Measurements from ENCODE around the gene LLGL1.

DNA sequence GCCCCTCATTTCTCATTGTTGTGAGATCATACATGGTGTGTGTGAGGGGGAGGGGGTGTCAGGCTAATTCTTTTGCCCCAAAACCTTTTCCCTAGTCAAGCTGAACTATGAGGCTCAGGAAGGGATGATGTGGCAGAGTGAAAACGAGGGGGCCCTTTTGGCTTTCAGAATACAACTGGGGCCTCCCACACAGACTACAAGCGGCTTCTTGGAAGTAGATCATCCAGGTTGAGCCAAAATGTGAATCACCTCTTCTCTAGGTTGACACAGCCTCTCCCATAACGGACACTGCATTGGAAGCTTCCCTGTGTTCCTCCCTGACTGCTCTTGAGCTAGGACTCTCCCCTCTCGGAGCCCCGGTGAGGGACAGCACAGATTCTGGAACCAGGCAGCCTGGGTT is 44.1 kb upstream of the LLGL1 start:
- TF ChIP-seq SP1 (IDR thresholded peaks at IDR 0.05) = no peak
- no peak for TF ChIP-seq LEF1 (IDR thresholded peaks at IDR 0.05; ENCODE audit: borderline replicate concordance)
- no peak for TF ChIP-seq FOXA1 (IDR thresholded peaks at IDR 0.05)
- TF ChIP-seq ARNT (IDR thresholded peaks at IDR 0.05) = no peak
- no peak for TF ChIP-seq SUZ12 (IDR thresholded peaks at IDR 0.05)
- no peak for TF ChIP-seq FOXM1 (IDR thresholded peaks at IDR 0.05; ENCODE audit: borderline replicate concordance)
- TF ChIP-seq TARDBP (IDR thresholded peaks at IDR 0.05) = no peak
- no peak for TF ChIP-seq NFRKB (IDR thresholded peaks at IDR 0.05)
- no peak for TF ChIP-seq ELF4 (IDR thresholded peaks at IDR 0.05)
